GM10266 (cell line): Measurements from ENCODE around the gene VASN.

ENCODE experiments used
- DNase-seq: peaks from one replicate; pipeline ENCODE4 v3.0.0; 2012; ENCODE audit errors: extremely low spot score
- TF ChIP-seq, protein P1 (sequence below): IDR thresholded peaks from 2 replicates; pipeline ENCODE4 v1.5.1; 2012; ENCODE audit warnings: mild to moderate bottlenecking, low read depth; ENCODE audit not compliant: control insufficient read depth, insufficient read depth; ENCODE audit errors: missing control alignments

Gene VASN

GRCh38 chr16:4372001-4372577 is 441 bp downstream of the VASN start:
- TF ChIP-seq, protein P1, sequence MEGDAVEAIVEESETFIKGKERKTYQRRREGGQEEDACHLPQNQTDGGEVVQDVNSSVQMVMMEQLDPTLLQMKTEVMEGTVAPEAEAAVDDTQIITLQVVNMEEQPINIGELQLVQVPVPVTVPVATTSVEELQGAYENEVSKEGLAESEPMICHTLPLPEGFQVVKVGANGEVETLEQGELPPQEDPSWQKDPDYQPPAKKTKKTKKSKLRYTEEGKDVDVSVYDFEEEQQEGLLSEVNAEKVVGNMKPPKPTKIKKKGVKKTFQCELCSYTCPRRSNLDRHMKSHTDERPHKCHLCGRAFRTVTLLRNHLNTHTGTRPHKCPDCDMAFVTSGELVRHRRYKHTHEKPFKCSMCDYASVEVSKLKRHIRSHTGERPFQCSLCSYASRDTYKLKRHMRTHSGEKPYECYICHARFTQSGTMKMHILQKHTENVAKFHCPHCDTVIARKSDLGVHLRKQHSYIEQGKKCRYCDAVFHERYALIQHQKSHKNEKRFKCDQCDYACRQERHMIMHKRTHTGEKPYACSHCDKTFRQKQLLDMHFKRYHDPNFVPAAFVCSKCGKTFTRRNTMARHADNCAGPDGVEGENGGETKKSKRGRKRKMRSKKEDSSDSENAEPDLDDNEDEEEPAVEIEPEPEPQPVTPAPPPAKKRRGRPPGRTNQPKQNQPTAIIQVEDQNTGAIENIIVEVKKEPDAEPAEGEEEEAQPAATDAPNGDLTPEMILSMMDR: no peak
- DNase-seq: no peak

GRCh38 chr16:4372578-4373355 is 1.1 kb downstream of the VASN start:
- TF ChIP-seq, protein P1: no peak
- DNase-seq: no peak

- TF ChIP-seq, protein P1: no peak
- peak; percentile 34 for DNase-seq
These were observed 1.8 kb downstream of the VASN start for GRCh38 chr16:4373356-4373908.

- TF ChIP-seq, protein P1: no peak
- DNase-seq: no peak
These were observed 2.5 kb downstream of the VASN start for GRCh38 chr16:4373909-4374742.

- TF ChIP-seq, protein P1: no peak
- no peak for DNase-seq
These were observed 4.1 kb downstream of the VASN start for GRCh38 chr16:4375717-4376116.

DNA sequence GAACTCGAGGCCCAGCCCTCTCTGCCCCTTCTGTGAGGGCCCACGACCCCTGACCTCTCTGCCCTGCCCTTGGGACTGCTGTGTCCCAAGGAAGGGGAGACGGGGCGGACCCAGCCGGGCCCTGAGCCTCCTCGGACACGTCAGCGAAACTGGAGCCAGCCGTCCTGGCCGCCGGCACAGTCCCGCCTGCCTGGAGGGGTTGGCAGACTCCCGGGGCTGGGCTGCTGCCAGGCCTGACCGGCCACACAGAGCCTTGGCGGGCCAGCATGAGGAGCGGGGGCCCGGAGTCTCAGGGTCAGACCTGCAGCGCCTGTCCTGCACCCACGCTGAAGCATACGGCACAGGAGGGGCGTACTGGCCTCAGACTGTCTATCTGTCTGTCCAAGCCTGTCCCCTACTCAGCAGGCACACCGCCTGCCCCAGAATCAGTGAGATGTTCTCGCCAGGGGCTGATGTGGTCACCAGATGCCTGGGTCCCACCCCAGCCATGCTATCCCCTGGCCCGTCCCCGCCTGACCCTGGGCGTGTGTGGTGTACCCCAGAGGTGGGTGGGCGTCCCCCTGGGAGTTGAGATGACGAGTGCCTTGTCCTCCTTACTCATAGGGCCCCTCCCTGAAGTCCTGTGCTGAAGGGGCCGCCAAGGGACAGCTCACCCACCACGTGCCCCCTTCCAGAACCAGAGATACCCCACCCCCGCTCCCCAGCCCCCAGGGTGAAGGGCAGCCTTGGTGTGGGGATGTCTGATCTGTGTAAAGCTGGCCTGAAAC is 4.7 kb downstream of the VASN start:
- TF ChIP-seq, protein P1: no peak
- no peak for DNase-seq
